ENCODE measurements around the gene TMED3. TPM values are rescaled to one million over a fixed set of nuclear protein-coding genes. Genes with fewer than 3 reads are reported as not detected.
"Not testable (repeated sequence)": the region's sequence is repeated elsewhere in the genome, so short reads cannot be mapped to it uniquely, and the experiment has no call there.

Gene TMED3
- total RNA-seq, 2 experiments from 2014 or later: 37.2 to 38.9 TPM

GRCh38 chr15:79299126-79299840, 11.6 kb upstream of the TMED3 start:
- Mint-ChIP-seq H3K27ac (no peak overlapping the region), H3K27me3 (ENCODE audit: low read depth) (peaks cover 40% of the 10 kb centered on the region), H3K4me3 (no peak overlapping the region), H3K9me3 (ENCODE audit: insufficient read depth) (no peaks in the 10 kb centered on the region), H3K36me3 (ENCODE audit: low read depth) (no peaks in the 10 kb centered on the region), H3K4me1 (ENCODE audit: low read depth) (no peaks in the 10 kb centered on the region)
- DNase-seq (no peak), ATAC-seq (no peak)
- POLR2A ChIA-PET: no interaction called here
- CTCF ChIA-PET: interaction anchor here (1.2 kb wide), 1 partner anchor 11 kb away, joined by 4 read pairs; the partner anchor contains the start of gene TMED3

GRCh38 chr15:79299841-79300235, 11.1 kb upstream of the TMED3 start:
- Mint-ChIP-seq H3K9me3 (ENCODE audit: insufficient read depth) (no peaks in the 10 kb centered on the region), H3K27me3 (ENCODE audit: low read depth) (peaks cover 45% of the 10 kb centered on the region), H3K4me3 (no peak overlapping the region), H3K36me3 (ENCODE audit: low read depth) (no peaks in the 10 kb centered on the region), H3K27ac (no peak overlapping the region), H3K4me1 (ENCODE audit: low read depth) (no peaks in the 10 kb centered on the region)
- ChIA-PET POLR2A (no interaction called here), CTCF (no interaction called here)
- no peak for ATAC-seq
- no peak for DNase-seq

- peaks cover 4% of the 10 kb centered on the region for H3K36me3 Mint-ChIP-seq (ENCODE audit: low read depth)
- DNase-seq (no peak), ATAC-seq (no peak)
- H3K4me3 Mint-ChIP-seq: no peak overlapping the region
- H3K4me1 Mint-ChIP-seq (ENCODE audit: low read depth): peaks cover 13% of the 10 kb centered on the region
- ChIA-PET CTCF (no interaction called here), POLR2A (no interaction called here)
- peaks cover 49% of the 10 kb centered on the region for H3K27me3 Mint-ChIP-seq (ENCODE audit: low read depth)
- H3K9me3 Mint-ChIP-seq (ENCODE audit: insufficient read depth): no peaks in the 10 kb centered on the region
- H3K27ac Mint-ChIP-seq: no peak overlapping the region
Observed at GRCh38 chr15:79307251-79307650, 3.7 kb upstream of the TMED3 start.

- POLR2A ChIA-PET: interaction anchor here (0.7 kb wide), 1 partner anchor 38 kb away, joined by 3 read pairs; no protein-coding TSS in a partner anchor
- Mint-ChIP-seq H3K4me3 (no peak overlapping the region), H3K9me3 (ENCODE audit: insufficient read depth) (no peaks in the 10 kb centered on the region), H3K36me3 (ENCODE audit: low read depth) (peaks cover 15% of the 10 kb centered on the region), H3K27ac (no peak overlapping the region), H3K4me1 (ENCODE audit: low read depth) (peaks cover 27% of the 10 kb centered on the region), H3K27me3 (ENCODE audit: low read depth) (peaks cover 42% of the 10 kb centered on the region)
- ATAC-seq (no peak), DNase-seq (no peak)
- CTCF ChIA-PET: interaction anchor here (1.1 kb wide), 1 partner anchor 400 kb away, joined by 3 read pairs; no protein-coding TSS in a partner anchor
Observed at GRCh38 chr15:79308874-79309273, 2.0 kb upstream of the TMED3 start.

- H3K4me1 Mint-ChIP-seq (ENCODE audit: low read depth): peaks cover 27% of the 10 kb centered on the region
- H3K27me3 Mint-ChIP-seq (ENCODE audit: low read depth): peaks cover 30% of the 10 kb centered on the region
- POLR2A ChIA-PET: interaction anchor here (0.7 kb wide), 1 partner anchor 10 kb away, joined by 4 read pairs; no protein-coding TSS in a partner anchor
- DNase-seq: no peak
- peak; percentile 68 for ATAC-seq
- peak overlapping the region; percentile 90 for H3K4me3 Mint-ChIP-seq
- H3K36me3 Mint-ChIP-seq (ENCODE audit: low read depth): peaks cover 31% of the 10 kb centered on the region
- CTCF ChIA-PET: interaction anchor here (0.5 to 2.7 kb wide), 8 partner anchors 8 to 285 kb away, joined by 3 to 9 read pairs (median 4); no protein-coding TSS in a partner anchor
- H3K27ac Mint-ChIP-seq: peak overlapping the region; percentile 63
- no peaks in the 10 kb centered on the region for H3K9me3 Mint-ChIP-seq (ENCODE audit: insufficient read depth)
Observed at GRCh38 chr15:79310612-79310984, 314 bp upstream of the TMED3 start.

GRCh38 chr15:79311901-79312553, 1.1 kb downstream of the TMED3 start:
- Mint-ChIP-seq H3K4me3 (peak overlapping the region; percentile 90), H3K36me3 (ENCODE audit: low read depth) (peaks cover 44% of the 10 kb centered on the region), H3K27ac (peak overlapping the region; percentile 84), H3K4me1 (ENCODE audit: low read depth) (peaks cover 29% of the 10 kb centered on the region), H3K27me3 (ENCODE audit: low read depth) (peaks cover 26% of the 10 kb centered on the region), H3K9me3 (ENCODE audit: insufficient read depth) (no peaks in the 10 kb centered on the region)
- ChIA-PET CTCF (interaction anchor here (0.7 to 2.7 kb wide), 3 partner anchors 16 to 284 kb away, joined by 3 to 9 read pairs (median 9); no protein-coding TSS in a partner anchor), POLR2A (no interaction called here)
- ATAC-seq (no peak), DNase-seq (no peak)

GRCh38 chr15:79314186-79314585, 3.3 kb downstream of the TMED3 start:
- Mint-ChIP-seq H3K9me3 (ENCODE audit: insufficient read depth) (no peaks in the 10 kb centered on the region), H3K27me3 (ENCODE audit: low read depth) (peaks cover 7% of the 10 kb centered on the region), H3K27ac (no peak overlapping the region), H3K4me1 (ENCODE audit: low read depth) (peaks cover 42% of the 10 kb centered on the region), H3K36me3 (ENCODE audit: low read depth) (peaks cover 65% of the 10 kb centered on the region), H3K4me3 (no peak overlapping the region)
- POLR2A ChIA-PET: no interaction called here
- CTCF ChIA-PET: no interaction called here
- ATAC-seq (no peak), DNase-seq (no peak)

- Mint-ChIP-seq H3K4me1 (ENCODE audit: low read depth) (peaks cover 47% of the 10 kb centered on the region), H3K9me3 (ENCODE audit: insufficient read depth) (no peaks in the 10 kb centered on the region), H3K36me3 (ENCODE audit: low read depth) (peaks cover 69% of the 10 kb centered on the region), H3K27me3 (ENCODE audit: low read depth) (peaks cover 4% of the 10 kb centered on the region), H3K27ac (no peak overlapping the region), H3K4me3 (no peak overlapping the region)
- ChIA-PET CTCF (no interaction called here), POLR2A (no interaction called here)
- ATAC-seq (no peak), DNase-seq (no peak)
Observed at GRCh38 chr15:79314811-79315210, 3.9 kb downstream of the TMED3 start.

GRCh38 chr15:79315623-79316328, 4.9 kb downstream of the TMED3 start:
- POLR2A ChIA-PET: no interaction called here
- DNase-seq: no peak
- H3K27me3 Mint-ChIP-seq (ENCODE audit: low read depth): no peaks in the 10 kb centered on the region
- peaks cover 70% of the 10 kb centered on the region for H3K36me3 Mint-ChIP-seq (ENCODE audit: low read depth)
- no peak for ATAC-seq
- no peak overlapping the region for H3K4me3 Mint-ChIP-seq
- H3K4me1 Mint-ChIP-seq (ENCODE audit: low read depth): peaks cover 43% of the 10 kb centered on the region
- no peak overlapping the region for H3K27ac Mint-ChIP-seq
- CTCF ChIA-PET: no interaction called here
- H3K9me3 Mint-ChIP-seq (ENCODE audit: insufficient read depth): no peaks in the 10 kb centered on the region

GRCh38 chr15:79316864-79317263, 6.0 kb downstream of the TMED3 start:
- ATAC-seq (no peak), DNase-seq (no peak)
- peaks cover 74% of the 10 kb centered on the region for H3K36me3 Mint-ChIP-seq (ENCODE audit: low read depth)
- H3K4me1 Mint-ChIP-seq (ENCODE audit: low read depth): peaks cover 40% of the 10 kb centered on the region
- CTCF ChIA-PET: no interaction called here
- POLR2A ChIA-PET: no interaction called here
- H3K27ac Mint-ChIP-seq: no peak overlapping the region
- H3K4me3 Mint-ChIP-seq: no peak overlapping the region
- H3K27me3 Mint-ChIP-seq (ENCODE audit: low read depth): no peaks in the 10 kb centered on the region
- no peaks in the 10 kb centered on the region for H3K9me3 Mint-ChIP-seq (ENCODE audit: insufficient read depth)

- H3K36me3 Mint-ChIP-seq (ENCODE audit: low read depth): peaks cover 71% of the 10 kb centered on the region
- H3K27me3 Mint-ChIP-seq (ENCODE audit: low read depth); H3K27ac Mint-ChIP-seq; CTCF ChIA-PET; DNase-seq; POLR2A ChIA-PET; H3K9me3 Mint-ChIP-seq (ENCODE audit: insufficient read depth); H3K4me3 Mint-ChIP-seq; ATAC-seq: not testable (repeated sequence)
- H3K4me1 Mint-ChIP-seq (ENCODE audit: low read depth): peaks cover 23% of the 10 kb centered on the region
Observed at GRCh38 chr15:79319973-79320372, 9.1 kb downstream of the TMED3 start.

GRCh38 chr15:79321876-79322275, 11.0 kb downstream of the TMED3 start:
- no peaks in the 10 kb centered on the region for H3K27me3 Mint-ChIP-seq (ENCODE audit: low read depth)
- ChIA-PET POLR2A (no interaction called here), CTCF (interaction anchor here (1.0 kb wide), 1 partner anchor 18 kb away, joined by 4 read pairs; no protein-coding TSS in a partner anchor)
- peaks cover 21% of the 10 kb centered on the region for H3K4me1 Mint-ChIP-seq (ENCODE audit: low read depth)
- ATAC-seq (no peak), DNase-seq (no peak)
- H3K27ac Mint-ChIP-seq: no peak overlapping the region
- H3K9me3 Mint-ChIP-seq (ENCODE audit: insufficient read depth): no peaks in the 10 kb centered on the region
- peaks cover 64% of the 10 kb centered on the region for H3K36me3 Mint-ChIP-seq (ENCODE audit: low read depth)
- H3K4me3 Mint-ChIP-seq: no peak overlapping the region
